DOHH2 (cell line): ENCODE data around the gene ZNF444.
A peak's percentile ranks its signal among the peaks of the same experiment; 100 is the strongest.

Experiments used
- H3F3A ChIP-seq: fragments of 200-600 bp; sonication (generic), shearing (Covaris generic); 2 replicates; pipeline ENCODE4 v1.6.0; 2016; ENCODE audit warnings: antibody characterized with exemption, mild to moderate bottlenecking; ENCODE audit not compliant: control insufficient read depth, insufficient read depth
- H3K27ac ChIP-seq: fragments of 200-600 bp; sonication (generic); 2 replicates; pipeline ENCODE4 v1.5.1; 2014; ENCODE audit warnings: low read depth, mild to moderate bottlenecking, low read length, moderate library complexity
- H3K27me3 ChIP-seq: fragments of 200-600 bp; sonication (generic); 2 replicates; pipeline ENCODE4 v1.6.1; 2014; ENCODE audit warnings: mild to moderate bottlenecking, low read length, mixed read lengths; ENCODE audit not compliant: control insufficient read depth
- H3K36me3 ChIP-seq: fragments of 200-600 bp; sonication (generic); 2 replicates; pipeline ENCODE4 v1.6.1; 2014; ENCODE audit warnings: mild to moderate bottlenecking, low read length, moderate library complexity, mixed read lengths; ENCODE audit not compliant: control insufficient read depth
- H3K4me1 ChIP-seq: fragments of 200-600 bp; sonication (generic); 2 replicates; pipeline ENCODE4 v1.6.1; 2014; ENCODE audit warnings: mild to moderate bottlenecking, low read length, mixed read lengths; ENCODE audit not compliant: control insufficient read depth
- H3K4me2 ChIP-seq: fragments of 200-600 bp; sonication (generic); 2 replicates; pipeline ENCODE4 v1.6.0; 2014; ENCODE audit warnings: mild to moderate bottlenecking, low read length, moderate library complexity
- H3K4me3 ChIP-seq: fragments of 200-600 bp; sonication (generic); 2 replicates; pipeline ENCODE4 v1.5.1; 2014; ENCODE audit warnings: mild to moderate bottlenecking, low read length, mixed read lengths
- H3K79me2 ChIP-seq: fragments of 200-600 bp; sonication (generic); 2 replicates; pipeline ENCODE4 v1.6.1; 2014; ENCODE audit warnings: mild to moderate bottlenecking, low read length, mixed read lengths; ENCODE audit not compliant: control insufficient read depth
- H3K9me2 ChIP-seq: fragments of 200-600 bp; sonication (generic); replicated peaks from 2 replicates; pipeline ENCODE4 v1.6.1; 2014; ENCODE audit warnings: mild to moderate bottlenecking, low read length, mixed read lengths; ENCODE audit not compliant: control insufficient read depth
- H3K9me3 ChIP-seq: fragments of 200-600 bp; sonication (generic); 2 replicates; pipeline ENCODE4 v1.6.1; 2014; ENCODE audit warnings: antibody characterized with exemption, low read length, mixed read lengths; ENCODE audit not compliant: control insufficient read depth, insufficient read depth
- H4K20me1 ChIP-seq: fragments of 200-600 bp; sonication (generic); 2 replicates; pipeline ENCODE4 v1.6.0; 2014; ENCODE audit warnings: low read depth, mild to moderate bottlenecking, antibody characterized with exemption, low read length, moderate library complexity; ENCODE audit not compliant: control insufficient read depth, insufficient read depth
- EZH2phosphoT487 ChIP-seq: fragments of 200-600 bp; sonication (generic); IDR thresholded peaks from 2 replicates; pipeline ENCODE4 v1.6.1; 2017; ENCODE audit warnings: borderline replicate concordance, mild to moderate bottlenecking, antibody characterized with exemption, low read length, moderate library complexity, mixed read lengths
- TF ChIP-seq, protein P1 (sequence below): fragments of 200-600 bp; sonication (generic); IDR thresholded peaks from one replicate; pipeline ENCODE4 v1.5.1; 2014; ENCODE audit warnings: antibody characterized with exemption, mild to moderate bottlenecking, low read depth, low read length; ENCODE audit not compliant: poor library complexity, severe bottlenecking

Gene ZNF444

DNA sequence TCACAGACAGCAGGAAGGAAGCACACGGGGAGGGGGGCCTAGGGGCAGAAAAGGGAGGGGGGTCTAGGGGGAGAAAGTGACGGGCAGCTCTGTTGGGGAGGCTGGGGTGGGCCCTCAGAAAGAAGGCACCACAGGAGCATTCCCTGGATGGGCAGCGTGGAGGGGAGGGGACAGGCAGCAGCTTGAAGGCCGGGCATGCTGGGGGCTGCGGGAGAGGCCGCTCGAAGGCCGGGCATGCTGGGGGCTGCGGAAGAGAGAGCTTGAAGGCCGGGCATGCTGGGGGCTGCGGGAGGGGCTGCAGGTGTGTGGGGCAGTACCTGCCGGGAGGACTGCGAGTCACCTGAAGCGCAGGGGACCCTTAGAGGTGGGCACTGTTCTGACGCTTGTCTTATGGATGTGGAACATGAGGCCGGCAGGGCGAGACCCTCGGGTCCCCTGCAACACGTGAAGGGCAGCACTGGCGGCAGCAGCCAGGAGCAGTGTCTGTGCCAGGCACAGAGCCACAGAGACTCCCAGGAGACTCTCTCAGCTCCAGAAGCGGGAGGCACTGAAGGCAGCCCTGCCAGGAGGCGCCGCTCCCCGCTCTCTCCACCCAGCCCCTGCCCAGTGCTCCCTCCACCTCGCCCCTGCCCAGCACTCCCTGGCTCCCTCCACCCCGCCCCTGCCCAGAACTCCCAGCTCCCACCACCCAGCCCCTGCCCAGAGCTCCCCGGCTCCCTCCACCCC is 33.3 kb upstream of the ZNF444 start:
- Histone ChIP-seq H3K27me3 (no peaks in the 10 kb centered on the region), H4K20me1 (peaks cover 18% of the 10 kb centered on the region; the same call in 1 of the 2 replicates), H3F3A (peaks cover 4% of the 10 kb centered on the region), H3K4me1 (peaks cover 50% of the 10 kb centered on the region), H3K4me2 (no peak overlapping the region), H3K4me3 (no peak overlapping the region), H3K9me3 (no peaks in the 10 kb centered on the region), H3K27ac (no peak overlapping the region), H3K9me2 (no peaks in the 10 kb centered on the region), H3K36me3 (peaks cover 6% of the 10 kb centered on the region; the same call in 1 of the 2 replicates), H3K79me2 (peaks cover 95% of the 10 kb centered on the region)
- TF ChIP-seq, protein P1, sequence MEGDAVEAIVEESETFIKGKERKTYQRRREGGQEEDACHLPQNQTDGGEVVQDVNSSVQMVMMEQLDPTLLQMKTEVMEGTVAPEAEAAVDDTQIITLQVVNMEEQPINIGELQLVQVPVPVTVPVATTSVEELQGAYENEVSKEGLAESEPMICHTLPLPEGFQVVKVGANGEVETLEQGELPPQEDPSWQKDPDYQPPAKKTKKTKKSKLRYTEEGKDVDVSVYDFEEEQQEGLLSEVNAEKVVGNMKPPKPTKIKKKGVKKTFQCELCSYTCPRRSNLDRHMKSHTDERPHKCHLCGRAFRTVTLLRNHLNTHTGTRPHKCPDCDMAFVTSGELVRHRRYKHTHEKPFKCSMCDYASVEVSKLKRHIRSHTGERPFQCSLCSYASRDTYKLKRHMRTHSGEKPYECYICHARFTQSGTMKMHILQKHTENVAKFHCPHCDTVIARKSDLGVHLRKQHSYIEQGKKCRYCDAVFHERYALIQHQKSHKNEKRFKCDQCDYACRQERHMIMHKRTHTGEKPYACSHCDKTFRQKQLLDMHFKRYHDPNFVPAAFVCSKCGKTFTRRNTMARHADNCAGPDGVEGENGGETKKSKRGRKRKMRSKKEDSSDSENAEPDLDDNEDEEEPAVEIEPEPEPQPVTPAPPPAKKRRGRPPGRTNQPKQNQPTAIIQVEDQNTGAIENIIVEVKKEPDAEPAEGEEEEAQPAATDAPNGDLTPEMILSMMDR = no peak
- TF ChIP-seq EZH2phosphoT487 = no peak

DNA sequence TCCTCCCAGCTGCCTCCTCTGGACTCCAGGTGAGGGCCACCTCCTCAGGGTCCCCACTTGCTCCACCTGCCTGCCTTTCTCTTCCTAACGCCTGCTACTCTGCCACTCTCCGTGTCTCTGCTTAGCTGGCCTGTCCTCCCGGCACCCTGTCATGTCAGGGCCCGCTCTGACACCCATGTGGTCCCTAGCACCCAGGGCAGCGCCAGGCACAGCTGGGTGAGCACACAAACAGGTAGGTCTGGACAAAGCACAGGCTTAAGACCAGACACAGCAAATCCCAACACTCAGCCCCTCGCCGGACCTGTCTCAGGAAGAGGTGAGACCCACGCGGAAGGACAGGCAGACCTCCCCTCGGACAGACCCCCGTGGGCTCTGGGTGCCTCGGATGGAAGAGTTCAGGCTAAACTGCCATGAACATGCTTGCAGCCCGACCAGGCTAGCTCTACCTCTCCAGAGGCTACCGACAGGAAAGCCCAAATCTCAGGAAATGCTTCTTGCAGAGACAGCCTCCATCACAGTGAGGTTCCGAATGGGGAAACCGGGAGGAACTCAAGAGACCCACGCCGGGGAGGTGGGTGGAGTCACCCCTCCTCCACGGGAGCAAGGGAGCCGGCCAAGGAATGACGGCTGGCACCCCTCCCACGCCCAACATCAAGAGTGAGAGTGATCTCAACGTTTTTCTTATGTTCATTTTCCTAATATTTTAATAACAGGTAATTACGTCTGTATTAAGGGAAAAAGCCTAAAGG is 32.5 kb upstream of the ZNF444 start:
- Histone ChIP-seq H3K4me3 (no peak overlapping the region), H3K27ac (no peak overlapping the region), H3K27me3 (no peaks in the 10 kb centered on the region)

DNA sequence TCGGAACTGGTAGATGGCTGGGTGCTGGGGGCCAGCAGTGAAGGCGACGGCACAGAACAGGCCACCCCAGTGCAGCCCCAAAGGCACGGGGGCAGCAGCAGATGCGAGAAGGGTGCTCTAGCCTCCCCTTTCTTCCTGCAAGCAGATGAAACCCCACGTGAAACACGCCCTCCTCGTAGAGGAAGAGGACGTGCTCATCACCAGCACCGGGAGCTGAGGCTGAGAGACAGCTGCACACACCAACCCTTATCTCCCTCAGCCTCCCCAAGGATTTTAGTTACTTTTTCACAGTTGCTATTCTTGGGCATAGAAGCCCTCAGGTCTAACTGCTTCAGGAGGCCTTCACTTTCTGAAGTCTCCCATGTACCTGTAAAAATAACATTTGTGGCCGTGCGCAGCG is 31.9 kb upstream of the ZNF444 start:
- peaks cover 7% of the 10 kb centered on the region for H3F3A ChIP-seq
- no peaks in the 10 kb centered on the region for H3K27me3 ChIP-seq
- H3K4me2 ChIP-seq = peak overlapping the region; percentile 30; the same call in 1 of the 2 replicates
- peaks cover 65% of the 10 kb centered on the region for H3K4me1 ChIP-seq
- no peak for TF ChIP-seq EZH2phosphoT487
- TF ChIP-seq, protein P1 = no peak
- H3K9me2 ChIP-seq = no peaks in the 10 kb centered on the region
- H3K79me2 ChIP-seq = peaks cover 100% of the 10 kb centered on the region
- no peaks in the 10 kb centered on the region for H3K9me3 ChIP-seq
- H4K20me1 ChIP-seq = peaks cover 25% of the 10 kb centered on the region; the same call in 1 of the 2 replicates
- peaks cover 9% of the 10 kb centered on the region; the same call in 1 of the 2 replicates for H3K36me3 ChIP-seq
- H3K4me3 ChIP-seq = no peak overlapping the region
- no peak overlapping the region for H3K27ac ChIP-seq

More for the DNA sequence above, 32.5 kb upstream of the ZNF444 start:
- Histone ChIP-seq H3K4me1 (peaks cover 59% of the 10 kb centered on the region), H3K79me2 (peaks cover 95% of the 10 kb centered on the region), H4K20me1 (peaks cover 25% of the 10 kb centered on the region; the same call in 1 of the 2 replicates), H3K36me3 (peaks cover 9% of the 10 kb centered on the region; the same call in 1 of the 2 replicates), H3K4me2 (no peak overlapping the region), H3K9me3 (no peaks in the 10 kb centered on the region), H3K9me2 (no peaks in the 10 kb centered on the region), H3F3A (peaks cover 7% of the 10 kb centered on the region)
- TF ChIP-seq, protein P1 = no peak
- no peak for TF ChIP-seq EZH2phosphoT487
